HepG2 (cell line): Measurements from ENCODE around the gene ASXL1. TPM values are rescaled to one million over a fixed set of nuclear protein-coding genes. Genes with fewer than 3 reads are reported as not detected.

Source experiments
- AHR ChIP-seq: IDR thresholded peaks from 2 replicates; pipeline ENCODE4 v1.6.1; 2018; ENCODE audit warnings: missing genetic modification reagents, missing compliant biosample characterization
- CBX2 ChIP-seq, 2 experiments: fragments of 200-600 bp in 1 of 2; sonication (generic); formaldehyde crosslinking in 1 of 2; IDR thresholded peaks; 2 replicates each; pipeline versions ENCODE4 v1.7.0 to v1.8.1; 2018 to 2022; ENCODE audit warnings: low read depth in 2 of 2, low read length in 1 of 2, mild to moderate bottlenecking in 1 of 2, missing genetic modification reagents in 1 of 2
- CREB1 ChIP-seq, 2 experiments: fragments of 450-650 bp in 1 of 2; IDR thresholded peaks; 2 replicates each; pipeline ENCODE4 v1.6.1; 2016 to 2017; ENCODE audit warnings: control low read depth in 1 of 2, mild to moderate bottlenecking in 1 of 2, missing compliant biosample characterization in 1 of 2, missing genetic modification characterization in 1 of 2
- FOXA3 ChIP-seq: IDR thresholded peaks from 2 replicates; pipeline ENCODE4 v1.6.1; 2016; ENCODE audit warnings: missing genetic modification reagents, missing compliant biosample characterization
- GPN1 ChIP-seq: sonication (generic); formaldehyde crosslinking; IDR thresholded peaks from 2 replicates; pipeline ENCODE4 v1.5.1; 2020; ENCODE audit warnings: missing genetic modification reagents, borderline replicate concordance
- HCFC1 ChIP-seq: fragments of 150-350 bp; IDR thresholded peaks from 2 replicates; pipeline ENCODE4 v1.6.1; 2014; ENCODE audit warnings: low read depth, low read length
- HES4 ChIP-seq: sonication (generic); formaldehyde crosslinking; IDR thresholded peaks from 2 replicates; pipeline ENCODE4 v1.9.0; 2021; ENCODE audit warnings: mild to moderate bottlenecking, missing genetic modification reagents, borderline replicate concordance
- HINFP ChIP-seq: sonication (generic); formaldehyde crosslinking; IDR thresholded peaks from 2 replicates; pipeline ENCODE4 v1.4.0; 2020; ENCODE audit warnings: low read depth, mild to moderate bottlenecking, missing genetic modification reagents
- RXRA ChIP-seq: sonication (generic); formaldehyde crosslinking; IDR thresholded peaks from 2 replicates; pipeline ENCODE4 v1.5.1; 2020; ENCODE audit warnings: missing genetic modification reagents
- SOX5 ChIP-seq: IDR thresholded peaks from 2 replicates; pipeline ENCODE4 v1.6.1; 2016; ENCODE audit warnings: borderline replicate concordance
- TFDP1 ChIP-seq: IDR thresholded peaks from 2 replicates; pipeline ENCODE4 v1.6.1; 2016; ENCODE audit warnings: missing compliant biosample characterization, missing genetic modification reagents, borderline replicate concordance
- TFDP2 ChIP-seq: sonication (generic); formaldehyde crosslinking; IDR thresholded peaks from 2 replicates; pipeline ENCODE4 v1.4.0; 2020; ENCODE audit warnings: missing genetic modification reagents
- ZMAT5 ChIP-seq: sonication (generic); formaldehyde crosslinking; IDR thresholded peaks from 2 replicates; pipeline ENCODE4 v1.5.0; 2020; ENCODE audit warnings: mild to moderate bottlenecking, low read depth, missing genetic modification reagents, borderline replicate concordance
- ZNF136 ChIP-seq: sonication (generic); formaldehyde crosslinking; IDR thresholded peaks from 2 replicates; pipeline ENCODE4 v1.8.1; 2022; ENCODE audit warnings: low read depth, mild to moderate bottlenecking, moderate library complexity, missing genetic modification reagents
- ZNF468 ChIP-seq: sonication (generic); formaldehyde crosslinking; IDR thresholded peaks from 2 replicates; pipeline ENCODE4 v1.8.0; 2022; ENCODE audit warnings: mild to moderate bottlenecking, moderate library complexity, missing genetic modification reagents
- ZNF562 ChIP-seq: sonication (generic); formaldehyde crosslinking; IDR thresholded peaks from 2 replicates; pipeline ENCODE4 v1.8.0; 2022; ENCODE audit warnings: missing genetic modification reagents, borderline replicate concordance
- ZNF609 ChIP-seq: sonication (generic); formaldehyde crosslinking; IDR thresholded peaks from 2 replicates; pipeline ENCODE4 v1.4.0; 2020; ENCODE audit warnings: mild to moderate bottlenecking, missing genetic modification reagents, borderline replicate concordance
- ZNF746 ChIP-seq: sonication (generic); formaldehyde crosslinking; IDR thresholded peaks from 2 replicates; pipeline ENCODE4 v1.8.0; 2022; ENCODE audit warnings: mild to moderate bottlenecking, missing genetic modification reagents
- ZNF776 ChIP-seq: sonication (generic); formaldehyde crosslinking; IDR thresholded peaks from 2 replicates; pipeline ENCODE4 v1.4.0; 2020; ENCODE audit warnings: mild to moderate bottlenecking, missing genetic modification reagents
- polyA plus RNA-seq, 8 experiments: library from polyadenylated mRNA; depleted of rRNA in 3 of 8; stranded (reverse) in 7 of 8; unstranded in 1 of 8; fragments of >200 nt; fragmentation: Illumina TruSeq in 4 of 8; extraction: Trizol in 4 of 8; gene quantifications; 2 replicates each; pipeline versions ENCODE4 v1.2.1 to v1.2.3, GENCODE V29; 2011 to 2016; ENCODE audit warnings: low read depth in 4 of 8, missing spikeins in 1 of 8, mixed read lengths in 1 of 8; ENCODE audit not compliant: insufficient read depth in 1 of 8
- total RNA-seq, 5 experiments: library from RNA; depleted of rRNA; stranded (reverse); fragments of >200 nt; fragmentation: Illumina TruSeq; extraction: Trizol; gene quantifications; 2 replicates each; pipeline ENCODE4 v1.2.3, GENCODE V29; 2016; ENCODE audit warnings: low read depth in 1 of 5

Gene ASXL1
- total and polyA plus RNA-seq, 2 of the 13 experiments (the other 11 are each of a cell fraction or from before 2014, with no cell fraction given): 62.1 to 74.8 TPM

- TF ChIP-seq HES4 (CRISPR knock-in tag): no peak; the same call in 1 of the 2 replicates
- peak; percentile 51; the same call in 1 of the 2 replicates for TF ChIP-seq TFDP1
- TF ChIP-seq HCFC1: 0 out of 2 replicates have a peak, but pooled peaks have one; percentile 14
- TF ChIP-seq TFDP2 (CRISPR knock-in tag): 0 out of 2 replicates have a peak, but pooled peaks have one; percentile 29
- no peak for TF ChIP-seq CREB1 (IDR thresholded peaks at IDR 0.05)
- no peak for TF ChIP-seq CREB1 (CRISPR knock-in tag; IDR thresholded peaks at IDR 0.05)
- TF ChIP-seq GPN1: no peak
- TF ChIP-seq CBX2 (IDR thresholded peaks at IDR 0.05; ENCODE audit: low read depth, low read length): no peak
- no peak for TF ChIP-seq CBX2 (CRISPR knock-in tag; IDR thresholded peaks at IDR 0.05; ENCODE audit: low read depth)
- no peak for TF ChIP-seq ZNF468 (CRISPR knock-in tag)
- TF ChIP-seq ZNF562 (CRISPR knock-in tag): no peak
- peak; percentile 47; the same call in 1 of the 2 replicates for TF ChIP-seq AHR (CRISPR knock-in tag)
- peak; percentile 67 for TF ChIP-seq ZNF746 (CRISPR knock-in tag)
- no peak for TF ChIP-seq ZMAT5 (CRISPR knock-in tag)
- no peak for TF ChIP-seq ZNF136 (CRISPR knock-in tag)
- TF ChIP-seq ZNF609 (CRISPR knock-in tag): peak; percentile 76
- TF ChIP-seq ZNF776 (CRISPR knock-in tag): no peak
- peak; percentile 54 for TF ChIP-seq SOX5 (CRISPR knock-in tag)
- peak; percentile 89 for TF ChIP-seq FOXA3 (CRISPR knock-in tag)
- TF ChIP-seq RXRA: peak; percentile 80
- peak; percentile 76; the same call in 1 of the 2 replicates for TF ChIP-seq HINFP (CRISPR knock-in tag)
Measured at GRCh38 chr20:32474967-32475811, 117.1 kb downstream of the ASXL1 start (continued).
